Liver (tissue), 9 donors: ENCODE results near the gene HYOU1. TPM values are rescaled to one million over a fixed set of nuclear protein-coding genes. Genes with fewer than 3 reads are reported as not detected.
A peak's percentile ranks its signal among the peaks of the same experiment; 100 is the strongest.

Experiments
- DNase-seq: peaks from one replicate; pipeline ENCODE4 v3.0.0-alpha.2; 2017; ENCODE audit warnings: low spot score
- H3K27ac ChIP-seq, 2 donors: one replicate each; pipeline ENCODE4 v1.7.0; 2013; ENCODE audit warnings: inconsistent platforms in 2 of 2, low read length in 2 of 2, control low read depth in 1 of 2, low read depth in 1 of 2, mild to moderate bottlenecking in 1 of 2
- H3K27me3 ChIP-seq, 4 donors: one replicate each; pipeline versions ENCODE4 v1.6.1 to v1.7.0; 2013; ENCODE audit warnings: low read length in 3 of 4, inconsistent platforms in 1 of 4, mild to moderate bottlenecking in 1 of 4, moderate library complexity in 1 of 4; ENCODE audit not compliant: control insufficient read depth in 4 of 4, insufficient read depth in 4 of 4
- H3K36me3 ChIP-seq, 4 donors: one replicate each; pipeline versions ENCODE4 v1.6.1 to v1.7.0; 2013; ENCODE audit warnings: low read length in 3 of 4, mild to moderate bottlenecking in 3 of 4, low read depth in 1 of 4, moderate library complexity in 1 of 4; ENCODE audit not compliant: control insufficient read depth in 4 of 4, insufficient read depth in 3 of 4
- H3K4me1 ChIP-seq, 4 donors: one replicate each; pipeline versions ENCODE4 v1.6.1 to v1.7.0; 2013; ENCODE audit warnings: low read length in 3 of 4, mild to moderate bottlenecking in 3 of 4, moderate library complexity in 1 of 4; ENCODE audit not compliant: control insufficient read depth in 4 of 4, insufficient read depth in 4 of 4
- H3K4me3 ChIP-seq, 3 donors: one replicate each; pipeline versions ENCODE4 v1.6.1 to v1.7.0; 2013; ENCODE audit warnings: low read length in 3 of 3, control low read depth in 1 of 3, low read depth in 1 of 3, mild to moderate bottlenecking in 1 of 3
- H3K9ac ChIP-seq, 2 donors: one replicate each; pipeline ENCODE4 v1.7.0; 2013; ENCODE audit warnings: low read length in 2 of 2, mild to moderate bottlenecking in 2 of 2, moderate library complexity in 2 of 2, control low read depth in 1 of 2, low read depth in 1 of 2
- H3K9me3 ChIP-seq, 4 donors: one replicate each; pipeline versions ENCODE4 v1.6.1 to v1.7.0; 2013; ENCODE audit warnings: low read length in 3 of 4; ENCODE audit not compliant: control insufficient read depth in 4 of 4
- ATF3 ChIP-seq: IDR thresholded peaks from 2 replicates; pipeline ENCODE4 v1.6.1; 2016; ENCODE audit warnings: antibody characterized with exemption
- CTCF ChIP-seq: fragments of 150-350 bp; IDR thresholded peaks from 2 replicates; pipeline ENCODE4 v1.5.1; 2017; ENCODE audit warnings: improper control_type of control experiment, low read depth, low read length; ENCODE audit not compliant: missing input control
- FOXA1 ChIP-seq: IDR thresholded peaks from 2 replicates; pipeline ENCODE4 v1.6.1; 2016; ENCODE audit warnings: antibody characterized with exemption
- FOXA2 ChIP-seq: IDR thresholded peaks from 2 replicates; pipeline ENCODE4 v1.6.1; 2016; ENCODE audit warnings: antibody characterized with exemption
- GABPA ChIP-seq, 2 donors: IDR thresholded peaks in 1 of 2; conservative IDR thresholded peaks in 1 of 2; 2 replicates each; pipeline ENCODE4 v1.6.1; 2016; ENCODE audit warnings: antibody characterized with exemption in 2 of 2, mild to moderate bottlenecking in 1 of 2, moderate library complexity in 1 of 2
- HNF4A ChIP-seq, 2 donors: conservative IDR thresholded peaks; 2 replicates each; pipeline ENCODE4 v1.6.1; 2016; ENCODE audit warnings: antibody characterized with exemption in 2 of 2, mild to moderate bottlenecking in 2 of 2
- HNF4G ChIP-seq: IDR thresholded peaks from 2 replicates; pipeline ENCODE4 v1.6.1; 2016; ENCODE audit warnings: antibody characterized with exemption
- NR2F2 ChIP-seq: IDR thresholded peaks from 2 replicates; pipeline ENCODE4 v1.6.1; 2016; ENCODE audit warnings: antibody characterized with exemption
- RAD21 ChIP-seq, 2 donors: IDR thresholded peaks; 2 replicates each; pipeline ENCODE4 v1.6.1; 2016; ENCODE audit warnings: antibody characterized with exemption in 2 of 2, mild to moderate bottlenecking in 2 of 2
- REST ChIP-seq: IDR thresholded peaks from 2 replicates; pipeline ENCODE4 v1.6.1; 2016; ENCODE audit warnings: antibody characterized with exemption, mild to moderate bottlenecking
- RXRA ChIP-seq, 2 donors: IDR thresholded peaks; 2 replicates each; pipeline ENCODE4 v1.6.1; 2017 to 2018; ENCODE audit warnings: antibody characterized with exemption in 2 of 2, mild to moderate bottlenecking in 1 of 2
- ZBTB33 ChIP-seq: IDR thresholded peaks from 2 replicates; pipeline ENCODE4 v1.6.1; 2016; ENCODE audit warnings: antibody characterized with exemption
- WGBS: extraction: QIAGEN DNeasy Blood & Tissue Kit; methylation state at CpG from one replicate; pipeline ENCODE4 v1.1.7; 2013; 5-methylcytosine and 5-hydroxymethylcytosine counted together
- polyA plus RNA-seq, 2 donors: library from polyadenylated mRNA; stranded (reverse) in 1 of 2; unstranded in 1 of 2; fragments of 200-250 nt in 1 of 2; fragments of >200 nt in 1 of 2; fragmentation: Nextera tagmentation in 1 of 2; extraction: Ambion mirVana in 1 of 2; gene quantifications; one replicate each; pipeline versions ENCODE4 v1.2.1 to v1.2.3, GENCODE V29; 2013 to 2015
- total RNA-seq, 2 donors: library from RNA; depleted of rRNA; stranded (reverse); fragments of >200 nt; gene quantifications; one replicate each; pipeline ENCODE4 v1.2.3, GENCODE V29; 2014
- donor health status: healthy.
- donor health status: healthy.
- donor health status: healthy.
- donor health status: healthy.
- donor health status: healthy.

The HYOU1 gene
- total and polyA plus RNA-seq, 4 donors, result 41.6 to 270 (median 119) TPM

GRCh38 chr11:119012629-119013170 is 44.3 kb downstream of the HYOU1 start:
- Histone ChIP-seq H3K4me3 (no peak overlapping the region), H3K36me3 (peaks cover 7 to 45% (median 31%) of the 10 kb centered on the region in 4 donors), H3K9me3 (no peaks in the 10 kb centered on the region), H3K4me1 (peaks cover 5 to 19% (median 14%) of the 10 kb centered on the region in 4 donors), H3K27me3 (no peaks in the 10 kb centered on the region), H3K9ac (no peak overlapping the region), H3K27ac (no peak overlapping the region)
- no peak for TF ChIP-seq REST
- no peak for TF ChIP-seq RXRA (IDR thresholded peaks at IDR 0.05)
- no peak for TF ChIP-seq CTCF
- no peak for TF ChIP-seq NR2F2
- TF ChIP-seq GABPA (IDR thresholded peaks at IDR 0.05 in 1 of 2, conservative IDR thresholded peaks at IDR 0.05 in 1 of 2), result no peak
- TF ChIP-seq HNF4A (conservative IDR thresholded peaks at IDR 0.05), result no peak
- DNase-seq, result no peak
- 94% methylated on average over 3 of the region's 3 CpGs for WGBS

GRCh38 chr11:119011476-119012053 is 45.4 kb downstream of the HYOU1 start:
- WGBS, result 63% methylated on average over 6 of the region's 6 CpGs
- H3K4me1 ChIP-seq, result peaks cover 2 to 12% (median 7%) of the 10 kb centered on the region in 4 donors
- TF ChIP-seq RXRA (IDR thresholded peaks at IDR 0.05) (peak in 1 of 2 donors; percentile 26), ATF3 (no peak), HNF4A (conservative IDR thresholded peaks at IDR 0.05) (peak in 1 of 2 donors; percentile 17), RAD21 (IDR thresholded peaks at IDR 0.05) (peak in 1 of 2 donors; percentile 29)
- H3K9me3 ChIP-seq, result no peaks in the 10 kb centered on the region
- H3K9ac ChIP-seq, result no peak overlapping the region
- no peak for DNase-seq
- H3K27me3 ChIP-seq, result no peaks in the 10 kb centered on the region
- H3K4me3 ChIP-seq, result no peak overlapping the region
- no peak overlapping the region for H3K27ac ChIP-seq
- peaks cover 7 to 48% (median 35%) of the 10 kb centered on the region in 4 donors for H3K36me3 ChIP-seq

GRCh38 chr11:119006656-119007055 is 50.3 kb downstream of the HYOU1 start:
- TF ChIP-seq ZBTB33 (no peak), HNF4G (no peak), RXRA (IDR thresholded peaks at IDR 0.05) (no peak), REST (no peak), FOXA1 (no peak), HNF4A (conservative IDR thresholded peaks at IDR 0.05) (no peak), FOXA2 (no peak), NR2F2 (no peak), RAD21 (IDR thresholded peaks at IDR 0.05) (no peak)
- peaks cover 3 to 21% (median 16%) of the 10 kb centered on the region in 4 donors for H3K36me3 ChIP-seq

More at GRCh38 chr11:119006656-119007055, 50.3 kb downstream of the HYOU1 start:
- no peak for DNase-seq
- Histone ChIP-seq H3K9me3 (no peaks in the 10 kb centered on the region), H3K4me1 (peaks cover 0 to 2% (median 0%) of the 10 kb centered on the region in 4 donors), H3K9ac (no peak overlapping the region), H3K27ac (no peak overlapping the region), H3K27me3 (no peaks in the 10 kb centered on the region), H3K4me3 (no peak overlapping the region)
- WGBS, result 95% methylated on average over 4 of the region's 4 CpGs
